ENCODE results near the gene TASOR.
A peak's percentile ranks its signal among the peaks of the same experiment; 100 is the strongest.

TASOR gene

GRCh38 chr3:56683122-56683817, at the start of gene TASOR (continued):
- no peak for TF ChIP-seq ATF2 (tag by site-specific recombination; IDR thresholded peaks at IDR 0.05; ENCODE audit: low read depth)

GRCh38 chr3:56732109-56732508, 49.0 kb upstream of the TASOR start:
- POLR2A ChIA-PET: no interaction called here
- Histone ChIP-seq H3K4me3 (ENCODE audit: low read depth, low read length) (no peak overlapping the region), H3K4me1 (ENCODE audit: control insufficient read depth, insufficient read depth, low read length) (no peaks in the 10 kb centered on the region), H3K9me3 (ENCODE audit: control insufficient read depth, insufficient read depth, low read depth, low read length) (no peaks in the 10 kb centered on the region), H3K36me3 (ENCODE audit: control insufficient read depth in 2 of 2, insufficient read depth in 1 of 2, low read length in 2 of 2) (peaks cover 0 to 45% of the 10 kb centered on the region in 2 experiments; a peak in 2 of 3 replicates), H3K27ac (ENCODE audit: extremely low read depth, low read depth, low read length) (no peak overlapping the region)
- CTCF ChIA-PET: no interaction called here
- TF ChIP-seq SCRT2 (tag by site-specific recombination; IDR thresholded peaks at IDR 0.05) (peak; percentile 72), TCF7L2 (IDR thresholded peaks at IDR 0.05; ENCODE audit: borderline replicate concordance, low read depth, low read length) (no peak), ZNF362 (tag by site-specific recombination; IDR thresholded peaks at IDR 0.05) (no peak)

GRCh38 chr3:56725175-56725574, 42.1 kb upstream of the TASOR start:
- H3K9me3 ChIP-seq (ENCODE audit: control insufficient read depth, insufficient read depth, low read depth, low read length): no peaks in the 10 kb centered on the region
- ChIA-PET POLR2A (interaction anchor here (0.5 kb wide), 1 partner anchor 9 kb away, joined by 9 read pairs; no protein-coding TSS in a partner anchor), CTCF (interaction anchor here (0.9 to 1.0 kb wide), 2 partner anchors 263 to 266 kb away, joined by 3 read pairs; no protein-coding TSS in a partner anchor)
- H3K27ac ChIP-seq (ENCODE audit: extremely low read depth, low read depth, low read length): no peak overlapping the region
- no peaks in the 10 kb centered on the region for H3K4me1 ChIP-seq (ENCODE audit: control insufficient read depth, insufficient read depth, low read length)
- H3K36me3 ChIP-seq (ENCODE audit: control insufficient read depth in 2 of 2, insufficient read depth in 1 of 2, low read length in 2 of 2): peaks cover 6 to 34% of the 10 kb centered on the region in 2 experiments; a peak in 2 of 3 replicates
- H3K4me3 ChIP-seq (ENCODE audit: low read depth, low read length): no peak overlapping the region
- TF ChIP-seq GLI2 (tag by site-specific recombination; IDR thresholded peaks at IDR 0.05; ENCODE audit: borderline replicate concordance, low read depth) (no peak), ZBTB7A (tag by site-specific recombination; IDR thresholded peaks at IDR 0.05; ENCODE audit: low read depth) (no peak), SALL2 (tag by site-specific recombination; IDR thresholded peaks at IDR 0.05; ENCODE audit: borderline replicate concordance) (no peak), ZNF138 (tag by site-specific recombination; IDR thresholded peaks at IDR 0.05; ENCODE audit: borderline replicate concordance) (no peak), HOXD13 (CRISPR knock-in tag; IDR thresholded peaks at IDR 0.05; ENCODE audit: borderline replicate concordance) (no peak), ZXDB (tag by site-specific recombination; IDR thresholded peaks at IDR 0.05) (no peak), KLF8 (tag by site-specific recombination; IDR thresholded peaks at IDR 0.05) (no peak), PRDM4 (tag by site-specific recombination; IDR thresholded peaks at IDR 0.05) (no peak), ZNF292 (tag by site-specific recombination; IDR thresholded peaks at IDR 0.05; ENCODE audit: borderline replicate concordance, low read depth) (no peak), KLF7 (tag by site-specific recombination; IDR thresholded peaks at IDR 0.05; ENCODE audit: borderline replicate concordance) (no peak), ZNF664 (tag by site-specific recombination; IDR thresholded peaks at IDR 0.05) (no peak), ZNF626 (tag by site-specific recombination; IDR thresholded peaks at IDR 0.05) (no peak), ZNF677 (tag by site-specific recombination; IDR thresholded peaks at IDR 0.05) (no peak)

All from HEK293 (cell line).